Fibroblast of villous mesenchyme (primary cell): Measurements from ENCODE around the gene TMEM19. TPM values are rescaled to one million over a fixed set of nuclear protein-coding genes. Genes with fewer than 3 reads are reported as not detected.
"Not testable (repeated sequence)": the region's sequence is repeated elsewhere in the genome, so short reads cannot be mapped to it uniquely, and the experiment has no call there.

Source experiments
- DNase-seq: peaks from one replicate; pipeline ENCODE4 v3.0.0-alpha.2; 2010; ENCODE audit warnings: low read depth
- H3K4me3 ChIP-seq: 2 replicates; pipeline ENCODE4 v1.5.1; 2011; ENCODE audit warnings: low read depth, mild to moderate bottlenecking, low read length
- total RNA-seq: library from RNA; depleted of rRNA; stranded (reverse); fragments of >200 nt; gene quantifications from 2 replicates; pipeline ENCODE4 v1.2.3, GENCODE V29; 2012
- TF ChIP-seq, protein P1 (sequence below): IDR thresholded peaks from 2 replicates; pipeline ENCODE4 v1.5.1; 2012; ENCODE audit warnings: low read depth, mild to moderate bottlenecking, low read length; ENCODE audit not compliant: insufficient read depth

TMEM19 gene
- total RNA-seq, 1 donor = 37.1 TPM

DNA sequence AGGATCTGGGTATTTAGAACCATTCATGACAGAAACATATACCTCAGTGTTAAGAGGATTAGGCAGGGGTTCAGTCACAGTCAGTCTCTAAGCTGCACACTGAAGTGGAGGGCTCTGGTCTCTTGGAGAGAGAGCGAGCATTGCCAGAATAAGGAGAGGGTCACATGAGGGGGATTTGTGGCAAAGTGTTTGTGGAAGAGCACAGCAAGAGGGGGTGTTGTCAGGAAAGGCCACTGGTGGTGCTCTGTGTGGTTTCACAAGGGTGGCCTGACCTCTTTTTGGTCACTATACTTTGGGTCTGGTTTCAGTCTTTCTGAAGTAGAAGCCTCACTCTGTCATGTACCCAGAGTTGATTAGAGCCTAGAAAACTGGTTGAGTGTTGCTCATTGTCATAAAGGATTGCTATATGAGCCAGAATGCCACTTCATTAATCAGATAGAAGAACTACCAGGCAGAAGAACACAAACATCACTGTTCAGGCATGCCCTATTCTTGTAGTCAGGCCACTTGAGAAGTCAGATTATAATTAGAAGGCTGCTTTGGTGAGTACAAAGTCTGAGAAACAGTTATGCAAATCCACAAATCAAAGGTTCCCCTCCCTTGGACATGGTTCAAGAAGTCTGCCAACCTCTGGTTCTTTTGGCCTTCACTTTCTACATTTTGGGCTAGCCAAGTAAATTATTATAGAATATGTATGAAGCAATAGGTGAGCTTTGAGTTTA lies 8.4 kb downstream of the TMEM19 start:
- TF ChIP-seq, protein P1, sequence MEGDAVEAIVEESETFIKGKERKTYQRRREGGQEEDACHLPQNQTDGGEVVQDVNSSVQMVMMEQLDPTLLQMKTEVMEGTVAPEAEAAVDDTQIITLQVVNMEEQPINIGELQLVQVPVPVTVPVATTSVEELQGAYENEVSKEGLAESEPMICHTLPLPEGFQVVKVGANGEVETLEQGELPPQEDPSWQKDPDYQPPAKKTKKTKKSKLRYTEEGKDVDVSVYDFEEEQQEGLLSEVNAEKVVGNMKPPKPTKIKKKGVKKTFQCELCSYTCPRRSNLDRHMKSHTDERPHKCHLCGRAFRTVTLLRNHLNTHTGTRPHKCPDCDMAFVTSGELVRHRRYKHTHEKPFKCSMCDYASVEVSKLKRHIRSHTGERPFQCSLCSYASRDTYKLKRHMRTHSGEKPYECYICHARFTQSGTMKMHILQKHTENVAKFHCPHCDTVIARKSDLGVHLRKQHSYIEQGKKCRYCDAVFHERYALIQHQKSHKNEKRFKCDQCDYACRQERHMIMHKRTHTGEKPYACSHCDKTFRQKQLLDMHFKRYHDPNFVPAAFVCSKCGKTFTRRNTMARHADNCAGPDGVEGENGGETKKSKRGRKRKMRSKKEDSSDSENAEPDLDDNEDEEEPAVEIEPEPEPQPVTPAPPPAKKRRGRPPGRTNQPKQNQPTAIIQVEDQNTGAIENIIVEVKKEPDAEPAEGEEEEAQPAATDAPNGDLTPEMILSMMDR = no peak
- no peak for DNase-seq
- H3K4me3 ChIP-seq = no peak overlapping the region

- H3K4me3 ChIP-seq = no peak overlapping the region
- TF ChIP-seq, protein P1 = no peak
Observed at GRCh38 chr12:71695782-71696181, 9.9 kb downstream of the TMEM19 start.

DNA sequence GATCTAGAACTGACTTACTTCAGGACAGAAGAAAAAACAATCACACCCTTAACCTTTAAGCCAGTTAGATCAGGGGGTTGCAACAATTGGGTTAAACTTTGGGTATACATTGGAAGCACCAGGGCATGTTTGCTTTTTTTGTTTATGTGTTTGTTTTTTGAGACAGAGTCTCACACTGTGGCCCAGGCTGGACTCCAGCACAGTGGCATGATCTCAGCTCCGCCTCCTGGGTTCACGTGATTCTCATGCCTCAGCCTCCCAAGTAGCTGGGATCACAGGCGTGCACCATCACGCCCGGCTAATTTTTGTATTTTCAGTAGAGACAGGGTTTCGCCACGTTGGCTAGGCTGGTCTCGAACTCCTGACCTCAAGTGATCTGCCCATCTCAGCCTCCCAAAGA lies 16.3 kb downstream of the TMEM19 start:
- H3K4me3 ChIP-seq, DNase-seq: not testable (repeated sequence)

More at GRCh38 chr12:71695782-71696181, 9.9 kb downstream of the TMEM19 start:
- no peak for DNase-seq

DNA sequence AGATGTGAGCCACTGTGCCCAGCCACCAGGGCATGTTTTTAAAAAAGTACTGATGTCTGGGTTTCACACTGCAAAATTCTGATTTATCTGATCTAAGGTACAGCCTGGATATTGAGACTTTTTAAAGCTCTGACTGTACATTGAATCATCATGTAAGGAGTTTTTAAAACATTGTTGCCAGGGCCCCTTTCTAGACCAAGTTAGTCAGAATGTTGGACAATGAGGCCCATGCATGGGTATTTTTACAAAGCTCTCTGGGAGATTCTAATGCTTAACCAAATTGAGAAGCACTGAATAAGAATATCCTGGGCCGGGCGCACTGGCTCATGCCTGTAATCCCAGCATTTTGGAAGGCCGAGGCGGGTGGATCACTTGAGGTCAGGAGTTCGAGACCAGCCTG lies 16.7 kb downstream of the TMEM19 start:
- no peak for DNase-seq
- TF ChIP-seq, protein P1 = no peak
- no peak overlapping the region for H3K4me3 ChIP-seq

DNA sequence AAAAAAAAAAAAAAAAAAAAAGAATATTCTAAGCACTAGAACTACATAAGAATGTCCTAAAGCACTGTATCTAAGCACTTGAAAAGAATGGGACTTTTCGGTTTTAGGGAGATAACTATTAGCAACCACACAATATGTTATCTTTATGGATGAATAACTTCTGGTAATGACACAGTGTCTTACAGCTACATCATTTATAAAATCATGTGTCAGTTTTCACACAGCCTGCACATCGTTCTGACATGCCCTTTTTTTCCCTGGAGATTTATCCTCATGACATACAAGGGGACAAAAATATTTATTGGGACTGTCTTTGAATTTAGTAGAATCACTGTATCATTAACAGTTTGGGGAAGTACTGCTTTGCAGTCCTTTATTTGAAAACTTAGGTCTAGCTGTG lies 17.3 kb downstream of the TMEM19 start:
- DNase-seq = no peak
- TF ChIP-seq, protein P1 = no peak
- no peak overlapping the region for H3K4me3 ChIP-seq

- no peak overlapping the region for H3K4me3 ChIP-seq
- no peak for DNase-seq
- TF ChIP-seq, protein P1 = no peak
Observed at GRCh38 chr12:71704920-71705319, 19.0 kb downstream of the TMEM19 start.

DNA sequence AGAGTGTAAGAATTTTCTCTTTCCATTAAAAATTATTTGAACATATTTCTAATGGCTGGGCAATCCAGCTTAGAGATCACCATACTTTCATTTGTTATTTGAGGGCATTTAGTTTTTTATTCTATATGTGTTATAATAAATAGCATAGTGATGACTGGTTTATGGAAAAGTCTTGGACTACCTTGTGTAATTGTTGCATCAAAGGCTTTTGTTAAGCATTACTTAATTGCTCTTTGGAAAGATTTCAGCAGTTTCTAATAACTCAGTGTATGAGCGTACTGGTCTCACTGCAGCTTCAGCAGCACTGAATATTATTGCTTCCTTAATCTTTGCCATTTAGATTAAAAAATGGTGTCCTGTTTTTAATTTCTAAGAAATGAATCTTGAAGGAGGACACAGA lies 22.8 kb downstream of the TMEM19 start:
- H3K4me3 ChIP-seq = no peak overlapping the region
- TF ChIP-seq, protein P1 = no peak
- no peak for DNase-seq
